HUES48 (cell line): ENCODE results near the gene RPS19BP1.

Experiments
- H3K27ac ChIP-seq: one replicate; pipeline ENCODE4 v1.7.0; 2013; ENCODE audit warnings: low read depth, low read length, inconsistent platforms
- H3K27me3 ChIP-seq: 2 replicates; pipeline ENCODE4 v1.6.1; 2013; ENCODE audit warnings: mild to moderate bottlenecking, low read length; ENCODE audit not compliant: control insufficient read depth, insufficient read depth
- H3K36me3 ChIP-seq: 2 replicates; pipeline ENCODE4 v1.6.1; 2013; ENCODE audit warnings: low read length; ENCODE audit not compliant: control insufficient read depth, insufficient read depth
- H3K4me1 ChIP-seq: 2 replicates; pipeline ENCODE4 v1.6.1; 2013; ENCODE audit warnings: mild to moderate bottlenecking, low read length; ENCODE audit not compliant: control insufficient read depth, insufficient read depth
- H3K4me3 ChIP-seq: 2 replicates; pipeline ENCODE4 v1.5.1; 2013; ENCODE audit warnings: mild to moderate bottlenecking, low read depth, low read length
- H3K9ac ChIP-seq: 2 replicates; pipeline ENCODE4 v1.6.1; 2013; ENCODE audit warnings: mild to moderate bottlenecking, low read depth, low read length, moderate library complexity
- H3K9me3 ChIP-seq: 2 replicates; pipeline ENCODE4 v1.6.1; 2013; ENCODE audit warnings: low read length; ENCODE audit not compliant: control insufficient read depth, insufficient read depth

RPS19BP1 gene

GRCh38 chr22:39494471-39495120 is 38.0 kb downstream of the RPS19BP1 start:
- H3K36me3 ChIP-seq: no peaks in the 10 kb centered on the region
- H3K27ac ChIP-seq: no peak overlapping the region
- no peaks in the 10 kb centered on the region for H3K9me3 ChIP-seq
- peaks cover 33% of the 10 kb centered on the region for H3K27me3 ChIP-seq
- peaks cover 4% of the 10 kb centered on the region; the same call in 1 of the 2 replicates for H3K4me1 ChIP-seq
- H3K4me3 ChIP-seq: no peak overlapping the region
- no peak overlapping the region for H3K9ac ChIP-seq

GRCh38 chr22:39493759-39494158 is 38.8 kb downstream of the RPS19BP1 start:
- Histone ChIP-seq H3K27ac (no peak overlapping the region), H3K9me3 (no peaks in the 10 kb centered on the region), H3K4me1 (peaks cover 4% of the 10 kb centered on the region; the same call in 1 of the 2 replicates), H3K4me3 (no peak overlapping the region), H3K36me3 (no peaks in the 10 kb centered on the region), H3K27me3 (peaks cover 28% of the 10 kb centered on the region), H3K9ac (no peak overlapping the region)

GRCh38 chr22:39492186-39492585 is 40.4 kb downstream of the RPS19BP1 start:
- H3K27me3 ChIP-seq: peaks cover 15% of the 10 kb centered on the region; the same call in 1 of the 2 replicates
- peaks cover 4% of the 10 kb centered on the region; the same call in 1 of the 2 replicates for H3K4me1 ChIP-seq
- H3K9ac ChIP-seq: no peak overlapping the region
- H3K9me3 ChIP-seq: no peaks in the 10 kb centered on the region
- no peak overlapping the region for H3K27ac ChIP-seq
- H3K36me3 ChIP-seq: no peaks in the 10 kb centered on the region
- H3K4me3 ChIP-seq: no peak overlapping the region

GRCh38 chr22:39491696-39492095 is 40.9 kb downstream of the RPS19BP1 start:
- Histone ChIP-seq H3K27me3 (peaks cover 15% of the 10 kb centered on the region; the same call in 1 of the 2 replicates), H3K4me3 (no peak overlapping the region), H3K9me3 (no peaks in the 10 kb centered on the region), H3K36me3 (no peaks in the 10 kb centered on the region), H3K9ac (no peak overlapping the region), H3K27ac (no peak overlapping the region), H3K4me1 (peaks cover 4% of the 10 kb centered on the region; the same call in 1 of the 2 replicates)

- Histone ChIP-seq H3K9me3 (no peaks in the 10 kb centered on the region), H3K27me3 (peaks cover 15% of the 10 kb centered on the region; the same call in 1 of the 2 replicates), H3K36me3 (no peaks in the 10 kb centered on the region), H3K9ac (no peak overlapping the region), H3K4me1 (peaks cover 4% of the 10 kb centered on the region; the same call in 1 of the 2 replicates), H3K4me3 (no peak overlapping the region), H3K27ac (no peak overlapping the region)
Observed at GRCh38 chr22:39490966-39491680, 41.4 kb downstream of the RPS19BP1 start.

- no peaks in the 10 kb centered on the region for H3K9me3 ChIP-seq
- no peak overlapping the region for H3K27ac ChIP-seq
- 0 out of 2 replicates have a peak overlapping the region, but pooled peaks have one; percentile 18 for H3K4me3 ChIP-seq
- peaks cover 15% of the 10 kb centered on the region; the same call in 1 of the 2 replicates for H3K27me3 ChIP-seq
- peaks cover 4% of the 10 kb centered on the region; the same call in 1 of the 2 replicates for H3K4me1 ChIP-seq
- no peak overlapping the region for H3K9ac ChIP-seq
- no peaks in the 10 kb centered on the region for H3K36me3 ChIP-seq
Observed at GRCh38 chr22:39490135-39490798, 42.3 kb downstream of the RPS19BP1 start.

- H3K4me3 ChIP-seq: 0 out of 2 replicates have a peak overlapping the region, but pooled peaks have one; percentile 18
Observed at GRCh38 chr22:39489094-39490068, 43.2 kb downstream of the RPS19BP1 start.

GRCh38 chr22:39488563-39489083 is 43.9 kb downstream of the RPS19BP1 start:
- no peak overlapping the region for H3K9ac ChIP-seq
- H3K36me3 ChIP-seq: no peaks in the 10 kb centered on the region
- no peaks in the 10 kb centered on the region for H3K9me3 ChIP-seq
- H3K27ac ChIP-seq: no peak overlapping the region
- 0 out of 2 replicates have a peak, but pooled peaks cover 3% of the 10 kb centered on the region for H3K27me3 ChIP-seq
- H3K4me1 ChIP-seq: peaks cover 4% of the 10 kb centered on the region; the same call in 1 of the 2 replicates
- no peak overlapping the region for H3K4me3 ChIP-seq

More at GRCh38 chr22:39489094-39490068, 43.2 kb downstream of the RPS19BP1 start:
- H3K9me3 ChIP-seq: no peaks in the 10 kb centered on the region
- no peaks in the 10 kb centered on the region for H3K36me3 ChIP-seq
- peaks cover 9% of the 10 kb centered on the region; the same call in 1 of the 2 replicates for H3K27me3 ChIP-seq
- H3K27ac ChIP-seq: no peak overlapping the region
- peaks cover 4% of the 10 kb centered on the region; the same call in 1 of the 2 replicates for H3K4me1 ChIP-seq
- no peak overlapping the region for H3K9ac ChIP-seq

GRCh38 chr22:39487826-39488520 is 44.6 kb downstream of the RPS19BP1 start:
- Histone ChIP-seq H3K4me1 (peaks cover 4% of the 10 kb centered on the region; the same call in 1 of the 2 replicates), H3K27me3 (no peaks in the 10 kb centered on the region)

More at GRCh38 chr22:39487826-39488520, 44.6 kb downstream of the RPS19BP1 start:
- Histone ChIP-seq H3K9ac (no peak overlapping the region), H3K36me3 (no peaks in the 10 kb centered on the region), H3K4me3 (no peak overlapping the region), H3K9me3 (no peaks in the 10 kb centered on the region), H3K27ac (no peak overlapping the region)
